Retina (tissue), 1 donor: Measurements from ENCODE around the gene MTUS2.

Source experiments
- DNase-seq: peaks from one replicate; pipeline ENCODE4 v3.0.0-alpha.2; 2016

The MTUS2 gene

DNA sequence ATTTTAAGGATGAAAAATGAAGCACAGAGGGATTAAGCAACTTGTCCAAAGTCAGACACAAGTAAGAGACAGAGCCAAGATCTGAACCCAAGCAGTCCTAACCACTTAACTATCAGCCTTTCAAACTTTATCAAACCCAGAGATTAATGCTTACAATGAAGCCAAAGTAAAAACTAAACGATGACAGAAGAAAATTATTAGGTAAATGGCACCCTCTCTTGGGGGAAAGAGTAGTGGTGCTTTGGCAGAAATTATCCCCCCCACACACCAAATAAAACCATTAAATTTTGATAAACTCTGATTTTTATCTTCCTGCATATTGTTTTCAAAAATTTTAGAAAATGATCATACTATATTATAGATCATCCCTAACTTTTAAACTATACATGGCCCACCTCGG lies 446.1 kb downstream of the MTUS2 start:
- no peak for DNase-seq

DNA sequence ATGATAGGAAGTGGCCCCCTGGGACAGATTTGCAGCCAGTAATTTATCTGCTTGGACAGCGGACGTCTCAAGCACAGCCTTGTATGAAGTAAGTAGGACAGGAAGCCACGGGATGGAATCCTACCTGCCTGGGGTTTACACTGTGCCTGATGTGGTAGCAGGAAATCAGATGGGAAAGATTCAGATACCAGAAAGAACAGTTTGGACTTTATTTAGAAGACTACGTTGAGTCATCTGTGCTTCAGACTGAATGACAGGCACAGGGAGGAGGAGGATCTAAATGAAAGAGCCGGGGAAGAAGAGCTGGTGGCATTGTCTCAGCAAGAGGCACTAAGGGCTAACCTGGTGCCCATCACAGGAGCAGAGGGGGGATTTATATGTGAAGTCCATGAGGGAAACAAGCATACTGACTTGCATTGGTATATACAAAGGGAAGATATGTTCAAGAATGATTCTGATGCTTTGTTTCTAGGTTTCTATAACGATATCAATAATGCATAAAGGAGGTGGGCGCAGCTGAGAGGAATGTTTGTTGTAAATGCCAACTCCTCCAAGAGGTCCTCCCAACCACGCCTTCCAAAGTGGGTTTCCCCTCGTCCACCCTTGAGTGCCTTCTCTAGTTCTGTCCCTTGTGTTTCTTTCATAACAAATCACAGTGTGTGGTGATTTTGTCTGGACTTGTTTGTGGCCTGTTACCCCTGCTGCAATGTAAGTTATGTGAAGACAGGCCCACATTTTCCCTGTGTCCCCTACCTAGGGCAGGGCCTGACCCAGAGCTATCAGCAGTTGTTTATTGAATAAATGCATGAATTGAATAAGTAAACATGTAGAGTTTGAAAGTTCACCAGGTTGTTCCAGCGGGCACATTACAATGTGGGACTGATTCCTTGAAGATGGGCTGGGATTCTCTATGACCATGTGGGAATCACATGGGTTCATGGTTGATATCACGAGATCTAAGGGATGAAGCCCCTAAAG lies 446.9 kb downstream of the MTUS2 start:
- no peak for DNase-seq

DNA sequence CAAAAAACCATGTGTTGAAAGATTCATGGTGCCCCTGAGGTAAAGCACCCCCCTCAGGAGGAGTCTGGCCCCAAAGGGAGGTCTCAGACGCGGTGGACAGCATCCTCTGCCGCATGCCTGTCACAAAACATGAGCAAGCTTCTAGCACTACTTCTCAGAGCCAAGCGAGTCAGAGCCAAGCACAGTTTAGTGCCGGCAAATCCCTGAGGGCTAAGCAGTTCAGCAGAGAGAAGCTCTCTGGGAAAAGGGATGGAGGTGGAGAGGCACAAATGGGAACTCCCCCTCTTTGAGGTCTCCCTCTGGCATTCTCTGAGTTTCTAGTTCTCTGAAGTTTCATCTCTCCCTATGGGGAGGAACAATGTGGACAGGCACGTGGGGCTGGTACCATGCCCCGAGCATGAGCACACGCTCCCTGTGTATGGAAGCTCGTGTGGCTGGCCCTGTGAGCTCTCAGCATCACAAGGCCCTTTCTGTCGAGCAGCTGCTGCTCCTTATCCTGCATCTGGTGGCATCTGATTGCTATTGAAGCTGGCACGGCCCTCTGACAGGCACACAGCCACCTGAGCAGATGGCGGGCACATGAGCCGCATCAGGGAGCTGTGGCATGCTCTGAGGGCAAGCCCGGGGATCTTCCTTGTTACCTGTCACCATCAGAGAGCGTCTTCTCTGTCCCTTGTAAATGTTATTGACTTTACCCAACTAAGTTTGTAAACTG lies 450.3 kb downstream of the MTUS2 start:
- DNase-seq: peak; percentile 41

DNA sequence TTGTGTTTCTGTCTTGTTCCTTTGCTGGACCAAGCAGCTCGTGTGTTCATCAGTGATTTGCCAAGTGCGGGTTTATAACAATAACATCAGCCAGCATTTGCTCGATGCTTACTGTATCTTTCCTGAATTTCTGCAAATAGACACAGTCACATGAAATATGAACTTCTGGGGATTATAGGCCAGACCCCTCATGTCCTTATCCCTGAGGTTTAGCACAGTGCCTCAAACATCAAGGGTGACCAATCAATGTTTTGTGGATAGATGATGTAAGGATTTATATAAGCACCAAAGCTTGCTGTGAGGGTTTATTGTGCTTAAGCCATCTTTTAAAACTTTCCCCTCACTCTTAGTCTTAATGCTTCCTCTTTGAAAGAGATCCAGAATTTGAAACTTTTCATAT lies 451.5 kb downstream of the MTUS2 start:
- no peak for DNase-seq

DNA sequence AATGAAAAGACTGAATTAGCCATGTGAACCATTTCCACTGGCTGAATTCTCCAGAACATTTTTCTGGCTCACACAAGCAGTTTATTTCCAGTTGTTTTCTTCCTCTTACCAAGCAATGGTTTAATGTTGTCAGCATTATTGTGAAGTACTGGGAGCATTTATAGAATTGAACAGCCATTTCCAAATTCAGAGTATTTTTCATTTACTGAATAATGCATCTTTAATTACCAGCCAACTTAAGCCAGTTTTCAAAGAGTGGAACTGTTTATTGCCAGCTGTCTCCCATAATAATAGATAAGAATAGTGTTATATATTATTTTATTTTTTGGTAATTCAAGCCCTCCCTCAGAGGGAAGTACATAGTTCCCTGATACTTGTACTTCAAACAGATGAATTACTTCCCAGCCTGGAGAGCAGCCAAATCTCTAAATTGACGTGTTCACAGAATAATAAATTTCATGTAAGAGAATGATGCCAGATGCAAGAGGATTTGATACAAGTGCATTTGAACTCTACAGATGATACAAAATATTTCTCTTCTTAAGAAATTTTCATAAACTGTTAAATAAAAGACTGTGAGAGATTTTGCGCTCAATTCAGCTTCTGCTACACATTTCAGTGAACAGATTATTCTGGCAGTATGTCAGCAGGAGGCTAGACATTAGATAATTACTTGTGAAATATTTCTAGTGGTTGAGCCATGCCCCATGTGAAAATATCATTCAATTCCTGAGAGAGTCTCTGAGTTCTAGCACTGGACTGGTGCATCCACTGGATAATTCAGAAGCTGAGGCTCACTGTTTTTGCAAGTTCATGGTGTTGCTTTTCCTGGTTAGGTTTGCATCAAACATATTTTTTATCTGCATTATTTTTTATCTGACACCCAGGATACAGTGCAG lies 459.5 kb downstream of the MTUS2 start:
- no peak for DNase-seq

DNA sequence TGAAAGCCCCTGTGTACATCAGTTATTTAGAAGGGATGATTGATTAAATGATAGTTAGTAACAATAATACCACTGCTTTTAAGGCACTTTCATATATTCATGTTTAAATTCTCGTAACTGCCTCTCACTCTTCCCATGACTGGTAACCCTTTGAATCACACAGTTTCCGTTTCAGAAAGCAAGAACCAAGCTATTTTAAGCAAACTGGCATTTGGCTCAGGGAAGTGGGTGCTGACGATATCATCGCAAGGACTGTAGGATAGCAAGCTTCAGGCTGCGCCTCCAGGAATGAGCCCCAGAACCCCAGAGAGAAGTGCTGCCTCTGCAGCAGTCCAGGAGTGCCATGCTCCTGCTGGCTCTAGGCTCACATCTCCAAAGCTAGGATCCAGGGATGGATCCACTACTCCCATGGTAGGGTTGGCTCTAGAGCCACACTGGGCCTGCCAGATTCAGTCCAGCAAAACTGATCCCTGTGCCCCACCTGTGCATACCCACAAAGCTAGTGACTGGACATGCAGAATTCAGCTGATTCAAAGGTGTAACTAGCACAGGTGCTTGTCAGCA lies 461.9 kb downstream of the MTUS2 start:
- no peak for DNase-seq

DNA sequence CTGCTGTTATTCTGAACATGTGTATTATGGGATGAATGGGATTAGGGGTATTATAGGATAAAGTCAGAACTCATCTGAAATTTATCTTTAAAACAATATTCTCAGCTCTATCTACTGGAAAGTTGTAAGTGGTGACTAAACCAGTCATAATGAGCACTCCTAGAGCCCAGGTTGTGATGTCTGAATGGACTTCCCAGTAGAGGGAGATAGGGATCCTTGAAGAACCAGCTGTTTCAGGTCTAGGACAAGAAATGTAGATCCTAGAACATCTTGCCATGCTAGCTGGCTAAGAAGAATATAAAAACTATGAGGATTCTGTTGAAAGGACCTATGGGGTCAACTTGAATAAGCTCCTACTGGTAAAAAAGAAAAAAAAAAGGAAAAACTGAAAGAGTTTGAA lies 464.6 kb downstream of the MTUS2 start:
- DNase-seq: no peak

DNA sequence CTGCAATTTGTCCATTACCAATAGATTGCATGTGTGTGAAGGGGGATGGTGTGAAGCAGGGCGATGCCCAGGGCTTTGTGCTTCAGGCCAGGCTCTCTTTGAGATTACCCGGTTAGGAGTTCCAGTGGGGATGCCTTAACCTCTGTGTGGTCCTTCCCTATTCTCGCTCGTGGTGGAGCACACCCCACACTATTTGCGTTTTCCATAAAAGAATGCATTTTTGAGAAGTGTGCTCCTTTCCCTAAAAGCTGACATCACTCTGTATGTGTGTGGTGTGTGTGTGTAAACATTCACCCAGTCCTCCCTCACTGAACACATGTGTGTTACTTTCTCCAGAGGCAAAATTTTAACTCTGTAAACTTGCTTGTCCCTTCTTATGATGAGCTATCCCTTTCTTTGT lies 467.1 kb downstream of the MTUS2 start:
- no peak for DNase-seq

DNA sequence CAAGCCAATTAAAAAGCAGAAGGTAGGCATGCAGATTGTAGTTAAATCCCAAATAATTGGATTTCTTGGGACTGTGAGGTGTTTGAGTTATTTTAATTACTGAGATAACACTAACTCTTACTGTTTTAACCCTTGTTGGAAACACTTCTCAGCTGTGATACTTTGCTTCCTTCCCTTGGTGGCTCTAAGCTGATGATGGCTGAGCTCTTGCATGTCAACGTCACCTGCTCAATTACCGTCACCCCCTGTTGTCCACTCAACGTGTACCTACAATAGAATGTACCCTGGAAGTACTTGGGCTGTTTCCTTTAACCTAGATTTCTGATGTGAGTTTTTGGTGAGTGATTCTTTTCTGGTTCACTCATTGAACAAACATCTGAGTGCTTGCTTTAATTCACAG lies 471.9 kb downstream of the MTUS2 start:
- DNase-seq: no peak

DNA sequence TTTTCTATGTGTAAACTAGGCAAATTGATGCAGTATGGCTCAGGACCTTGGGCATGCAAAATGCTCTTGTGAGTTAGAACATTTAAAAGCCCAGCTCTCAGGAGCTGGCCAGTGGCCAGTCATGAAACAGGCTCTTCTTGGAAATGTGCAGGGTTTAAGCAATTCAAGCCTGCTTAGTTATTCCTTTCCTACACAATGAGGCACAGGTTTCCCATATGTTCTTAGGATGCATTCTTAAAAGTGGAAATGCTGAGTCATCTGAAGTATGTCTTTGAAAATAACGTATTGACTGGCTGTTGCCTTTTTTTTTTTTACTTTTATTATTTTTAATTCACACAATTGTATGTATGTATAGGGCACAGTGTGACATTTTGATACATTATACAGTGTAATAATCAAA lies 474.7 kb downstream of the MTUS2 start:
- DNase-seq: no peak

DNA sequence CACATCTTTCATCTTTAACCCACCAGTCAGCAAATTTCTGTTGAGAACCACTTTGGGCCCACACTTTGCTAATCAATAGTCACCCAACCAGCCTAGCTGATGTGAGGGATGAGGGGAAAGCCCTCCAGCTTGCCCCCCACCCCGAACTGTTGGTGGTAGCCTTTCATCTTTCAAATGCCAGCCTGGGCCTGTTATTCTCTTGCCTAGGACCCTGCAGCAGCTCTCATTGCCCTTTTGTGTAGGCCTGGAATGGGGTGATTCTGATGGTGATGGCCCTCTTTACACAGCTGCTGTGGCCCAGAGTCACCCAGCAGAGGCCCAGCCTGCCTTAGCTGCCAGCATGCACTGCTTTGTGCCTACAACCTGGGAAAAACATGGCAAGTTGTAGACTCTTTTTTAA lies 480.9 kb downstream of the MTUS2 start:
- DNase-seq: no peak

DNA sequence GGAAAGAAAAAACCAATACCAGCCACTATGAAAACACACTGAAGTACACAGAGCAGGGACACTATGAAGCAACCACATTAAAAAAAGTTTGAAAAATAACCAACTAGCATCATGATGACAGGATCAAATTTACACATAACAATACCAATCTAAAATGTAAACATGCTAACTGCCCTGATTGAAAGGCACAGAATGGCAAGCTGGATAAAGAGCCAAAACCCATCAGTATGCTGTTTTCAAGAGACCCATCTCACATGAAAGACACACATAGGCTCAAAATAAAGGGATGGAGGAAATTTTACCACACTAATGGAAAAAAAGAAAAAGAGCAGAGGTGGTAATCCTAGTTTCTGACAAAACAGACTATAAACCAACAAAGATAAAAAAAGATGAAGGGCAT lies 484.0 kb downstream of the MTUS2 start:
- DNase-seq: no peak

DNA sequence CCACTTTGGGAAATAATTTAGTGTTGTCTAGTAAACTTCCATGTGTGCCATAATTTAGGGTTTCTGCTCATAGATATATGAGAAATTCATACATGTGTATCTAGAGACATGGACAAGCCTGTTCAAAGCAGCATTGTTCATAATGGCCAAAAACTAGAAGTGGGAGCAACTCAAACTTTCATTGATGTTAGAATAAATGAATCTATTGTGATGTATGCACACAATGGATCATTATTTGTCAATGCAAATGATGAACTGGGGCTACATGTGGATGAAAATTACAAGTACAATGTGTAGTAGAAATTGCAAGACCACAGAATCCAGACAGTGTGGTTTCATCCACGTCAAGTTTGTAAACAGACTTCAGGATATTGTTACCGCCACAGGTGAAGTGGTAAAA lies 490.7 kb downstream of the MTUS2 start:
- no peak for DNase-seq

DNA sequence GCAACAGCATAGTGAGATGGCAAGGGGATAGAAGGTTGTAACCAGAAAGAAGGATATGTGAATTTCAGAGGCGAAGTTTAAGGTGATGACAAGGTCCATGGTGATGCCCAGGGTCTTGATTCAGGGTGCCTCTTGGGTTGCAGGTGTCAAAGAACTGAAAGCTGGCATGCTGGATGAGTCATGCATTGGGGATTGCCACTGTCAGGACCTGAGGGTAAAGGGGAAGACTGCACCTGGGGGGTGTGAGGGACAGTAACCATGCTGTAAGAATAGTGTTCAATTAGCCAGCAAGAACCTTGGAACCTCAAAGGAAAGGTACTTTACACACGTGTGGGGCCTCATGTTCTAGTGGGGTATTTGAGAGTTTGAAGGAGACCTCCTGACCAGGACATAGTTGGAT lies 495.7 kb downstream of the MTUS2 start:
- no peak for DNase-seq

DNA sequence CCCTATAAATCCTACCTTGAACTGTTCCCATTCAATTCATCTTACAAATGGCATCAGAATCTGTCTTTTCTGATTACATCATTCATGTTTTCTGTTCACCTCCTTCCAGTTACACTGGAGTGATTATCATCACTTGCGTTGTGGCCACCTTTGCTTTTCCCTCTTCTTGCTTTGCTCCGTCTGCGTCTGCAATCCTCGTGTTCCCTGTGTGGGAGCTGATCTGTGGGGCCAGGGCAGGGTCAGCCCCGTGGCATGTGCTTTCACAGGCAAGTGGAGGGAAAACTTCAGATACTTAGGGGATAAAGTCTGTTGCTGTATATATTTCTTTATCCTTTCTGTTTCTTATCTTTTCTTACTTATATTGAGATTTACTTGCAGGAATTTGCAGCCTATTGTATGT lies 497.7 kb downstream of the MTUS2 start:
- DNase-seq: no peak

DNA sequence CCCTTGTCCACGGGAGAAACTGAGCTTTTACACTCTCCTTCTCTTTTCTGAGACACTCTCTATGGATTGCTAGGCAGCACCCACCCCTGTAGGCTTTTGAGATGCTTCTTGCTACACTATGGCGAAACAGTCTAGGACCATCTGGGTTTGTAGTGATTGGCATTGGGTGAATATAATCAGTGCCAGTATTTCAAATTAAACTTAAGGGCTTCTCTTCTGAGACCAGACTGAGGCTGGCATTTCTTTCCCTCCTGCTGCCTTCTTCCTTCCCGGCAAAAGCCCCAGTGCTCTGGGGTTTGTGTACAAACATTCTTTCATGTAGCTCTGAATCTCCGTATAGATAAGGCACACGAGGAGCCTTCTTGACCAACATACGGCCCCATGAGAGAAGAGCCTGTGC lies 498.6 kb downstream of the MTUS2 start:
- DNase-seq: peak; percentile 15

DNA sequence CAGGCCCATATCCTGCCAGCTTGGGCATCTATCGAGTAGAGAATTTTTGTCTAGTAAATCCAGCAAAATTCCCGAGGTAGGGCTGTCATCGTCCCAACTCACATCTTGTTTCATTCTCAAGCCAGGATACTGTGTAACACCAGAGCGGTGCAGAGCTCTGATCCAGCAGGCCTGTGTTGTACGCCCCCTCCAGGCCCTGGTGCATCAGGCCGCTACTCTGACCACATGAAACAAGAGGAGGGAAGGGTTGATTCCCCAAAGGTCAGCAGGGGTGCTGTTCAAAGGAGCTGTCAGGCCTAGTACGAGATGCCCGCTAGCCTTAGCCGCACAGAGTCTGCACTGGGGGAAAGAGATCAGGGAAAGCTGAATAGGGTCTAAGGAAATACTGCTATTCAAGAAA lies 499.3 kb downstream of the MTUS2 start:
- DNase-seq: peak; percentile 27

DNA sequence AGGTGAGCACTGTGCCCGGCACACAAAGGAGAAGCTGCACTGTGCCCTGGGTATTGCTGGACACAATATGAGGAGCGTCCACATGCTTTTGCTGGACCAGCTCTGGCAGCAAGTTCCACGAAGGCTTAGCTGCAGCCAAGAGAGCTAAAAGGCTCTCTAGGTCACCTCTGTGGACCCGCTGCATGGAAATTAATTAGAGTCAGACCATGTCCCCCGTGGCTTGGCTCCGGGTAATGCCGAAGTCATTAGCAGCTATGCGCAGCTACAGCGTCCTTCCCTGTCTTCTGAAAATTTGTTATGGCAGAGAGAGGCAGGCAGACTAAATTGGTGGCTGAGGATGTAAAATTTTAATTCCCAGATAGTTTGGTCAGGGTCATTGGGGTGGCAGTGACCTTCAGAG lies 503.8 kb downstream of the MTUS2 start:
- peak; percentile 26 for DNase-seq

DNA sequence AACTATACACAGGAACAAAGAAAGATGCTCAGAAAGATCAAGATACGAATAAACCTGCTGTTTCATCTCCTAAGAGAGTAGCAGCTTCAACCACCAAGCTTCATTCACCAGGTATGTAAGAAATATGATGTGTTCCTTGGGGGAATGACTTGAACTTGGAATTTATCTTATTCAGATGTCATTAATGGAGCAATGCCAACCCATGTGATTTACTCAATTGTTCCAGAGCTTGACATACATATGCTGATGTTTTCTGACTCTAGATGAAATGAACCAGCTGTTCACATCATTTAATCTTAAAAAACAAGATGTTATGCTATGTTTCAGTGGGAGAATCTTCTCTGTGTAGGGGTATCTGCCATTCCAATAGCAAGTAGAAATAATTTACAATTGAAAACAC lies 504.5 kb downstream of the MTUS2 start:
- no peak for DNase-seq

DNA sequence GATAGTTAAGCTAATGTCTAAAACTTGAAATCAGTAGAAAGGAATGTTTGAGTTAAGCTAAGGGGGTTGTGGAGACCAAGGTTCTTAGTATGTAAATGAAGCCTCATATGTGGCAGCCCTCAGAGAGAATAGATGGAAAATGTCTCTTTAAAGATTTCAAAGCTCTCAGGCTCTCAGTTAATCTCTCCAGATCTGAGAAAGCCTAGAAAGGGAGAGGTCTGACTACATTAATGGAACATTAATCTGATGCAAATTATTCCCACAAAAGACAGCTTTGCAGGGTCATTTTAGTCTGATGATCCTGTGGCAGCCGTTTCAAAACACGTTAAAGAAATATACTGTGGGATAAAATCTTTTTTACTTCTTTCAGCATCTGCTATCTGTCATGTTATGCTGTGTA lies 508.4 kb downstream of the MTUS2 start:
- no peak for DNase-seq

DNA sequence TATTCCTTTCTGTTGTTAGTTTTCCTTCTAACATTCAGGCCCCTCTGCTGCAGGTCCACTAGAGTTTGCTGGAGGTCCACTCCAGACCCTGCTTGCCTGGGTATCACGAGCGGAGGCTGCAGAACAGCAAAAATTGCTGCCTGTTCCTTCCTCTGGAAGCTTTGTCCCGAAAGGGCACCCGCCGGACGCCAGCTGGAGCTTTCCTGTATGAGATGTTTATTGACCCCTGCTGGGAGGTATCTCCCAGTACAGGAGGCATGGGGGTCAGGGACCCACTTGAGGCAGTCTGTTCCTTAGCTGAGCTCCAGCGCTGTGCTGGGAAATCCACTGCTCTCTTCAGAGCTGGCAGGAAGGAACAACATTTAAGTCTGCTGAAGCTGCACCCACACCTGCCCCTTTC lies 516.2 kb downstream of the MTUS2 start:
- DNase-seq: no peak

DNA sequence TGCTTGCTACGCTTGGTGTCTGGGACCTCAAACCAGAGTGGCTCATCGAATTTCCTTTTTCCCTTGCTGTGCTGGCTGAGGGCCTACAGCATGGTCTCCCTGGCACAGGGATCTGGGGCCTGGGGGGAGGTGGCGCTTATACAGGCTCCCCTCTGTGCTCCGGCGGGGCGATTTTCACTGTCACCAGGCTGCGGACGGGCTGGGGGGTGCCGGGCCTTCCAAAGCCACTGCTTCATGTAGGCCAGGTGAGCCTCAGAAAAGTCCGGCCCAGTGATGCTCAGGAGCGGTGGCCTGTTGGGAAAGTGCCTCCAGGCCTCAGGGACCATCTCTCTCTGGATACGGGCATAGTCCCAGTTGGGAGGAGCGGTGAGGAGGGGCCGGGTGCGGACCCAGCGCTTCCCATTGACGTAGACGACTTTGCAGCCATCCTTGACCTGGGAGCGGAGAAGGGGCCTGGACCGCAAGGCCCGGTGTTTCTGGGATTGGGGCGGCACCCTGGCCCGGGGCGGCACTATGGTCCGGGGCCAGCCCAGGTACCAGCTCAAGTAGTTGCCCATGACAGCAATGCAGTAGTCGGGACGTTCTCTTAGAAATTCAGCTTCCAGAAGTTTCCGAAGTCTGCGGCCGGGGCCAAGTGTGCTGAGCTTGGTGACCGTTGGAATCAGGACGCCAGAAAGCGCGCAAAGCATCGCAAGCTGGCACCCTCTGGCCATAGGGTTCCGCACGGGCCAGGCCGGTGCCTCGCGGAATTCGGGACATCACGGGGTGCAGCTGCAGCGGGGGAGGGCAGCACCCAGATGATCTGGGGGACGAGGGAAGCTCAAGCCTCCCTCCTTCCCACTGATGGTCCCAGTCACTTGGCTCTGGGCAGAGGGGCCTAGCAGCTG lies 519.5 kb downstream of the MTUS2 start:
- DNase-seq: no peak
